GM12878 (cell line): ENCODE results near the gene LOX. TPM values are rescaled to one million over a fixed set of nuclear protein-coding genes. Genes with fewer than 3 reads are reported as not detected.

Source experiments
- ATAC-seq: fragments of 200-7000 bp; cut with Tn5 transposase; 3 replicates; pipeline ENCODE4 v1.9.1; 2020; ENCODE audit warnings: mild to moderate bottlenecking, moderate library complexity
- BruUV-seq: library from RNA; stranded (reverse); fragments of 400-500 nt; replicated peaks from 2 replicates; lab custom pipeline; 2021; lab: Mats Ljungman, UMichigan
- CTCF ChIA-PET: fragments of 300-600 bp; sonication (Branson Sonifier 250); formaldehyde crosslinking; extraction: SDS; loops from one replicate; lab custom pipeline; 2021; ENCODE audit warnings: inconsistent platforms; lab: Yijun Ruan, JAX
- POLR2A ChIA-PET: fragments of 350-600 bp; formaldehyde crosslinking; extraction: SDS; loops from one replicate; lab custom pipeline; 2021; ENCODE audit warnings: inconsistent platforms; lab: Charles Lee
- RAD21 ChIA-PET: fragments of 300-600 bp; sonication (Branson Sonifier 250); formaldehyde crosslinking; loops from one replicate; lab custom pipeline; 2023; ENCODE audit warnings: antibody characterized with exemption; ENCODE audit not compliant: unreplicated experiment; lab: Charles Lee
- SMC1A ChIA-PET: fragments of 300-600 bp; sonication (Branson Sonifier 250); formaldehyde crosslinking; loops from one replicate; lab custom pipeline; 2023; ENCODE audit not compliant: unreplicated experiment, uncharacterized antibody; lab: Charles Lee
- DNase-seq: peaks from one replicate; pipeline ENCODE4 v3.0.0-alpha.2; 2011; ENCODE audit warnings: low read depth, low spot score
- FAIRE-seq: peaks from 3 replicates; lab custom pipeline; 2011; peaks lifted over from hg19 to GRCh38; lab: Jason Lieb, UNC
- H2AFZ ChIP-seq: 2 replicates; pipeline ENCODE4 v1.6.0; 2011; ENCODE audit warnings: low read depth, low read length, control low read depth; ENCODE audit not compliant: control insufficient read depth
- H3K27ac ChIP-seq: 2 replicates; pipeline ENCODE4 v1.5.1; 2011; ENCODE audit warnings: control low read depth; ENCODE audit not compliant: control insufficient read depth, insufficient read depth
- H3K27me3 ChIP-seq, 2 experiments: replicated peaks in 1 of 2; 2 replicates each; pipeline versions ENCODE4 v1.6.0 to v1.6.1; 2011; ENCODE audit warnings: low read length in 1 of 2; ENCODE audit not compliant: control insufficient read depth in 2 of 2, insufficient read depth in 2 of 2
- H3K36me3 ChIP-seq, 2 experiments: 2 replicates each; pipeline ENCODE4 v1.5.1; 2011; ENCODE audit warnings: low read length in 1 of 2; ENCODE audit not compliant: control insufficient read depth in 2 of 2, insufficient read depth in 2 of 2
- H3K4me1 ChIP-seq: 2 replicates; pipeline ENCODE4 v1.6.1; 2011; ENCODE audit warnings: mild to moderate bottlenecking, low read length, moderate library complexity, mixed read lengths; ENCODE audit not compliant: control insufficient read depth, insufficient read depth
- H3K4me2 ChIP-seq: 2 replicates; pipeline ENCODE4 v1.6.0; 2011; ENCODE audit warnings: control low read depth; ENCODE audit not compliant: control insufficient read depth, insufficient read depth
- H3K4me3 ChIP-seq: fragments of 200-600 bp; sonication (generic); 2 replicates; pipeline ENCODE4 v1.5.1; 2016
- H3K79me2 ChIP-seq: 2 replicates; pipeline ENCODE4 v1.6.0; 2011; ENCODE audit warnings: low read length; ENCODE audit not compliant: control insufficient read depth, insufficient read depth
- H3K9ac ChIP-seq: 2 replicates; pipeline ENCODE4 v1.8.0; 2011; ENCODE audit warnings: low read length, control low read depth, mixed read lengths; ENCODE audit not compliant: control insufficient read depth, insufficient read depth
- H3K9me3 ChIP-seq: replicated peaks from 3 replicates; pipeline ENCODE4 v1.5.1; 2011; ENCODE audit warnings: mild to moderate bottlenecking, low read length; ENCODE audit not compliant: control insufficient read depth, insufficient read depth
- H4K20me1 ChIP-seq: 2 replicates; pipeline ENCODE4 v1.6.0; 2011; ENCODE audit not compliant: control insufficient read depth, insufficient read depth
- RAD21 ChIP-seq: IDR thresholded peaks from 2 replicates; pipeline ENCODE4 v1.6.1; 2011; ENCODE audit warnings: mild to moderate bottlenecking, low read depth, low read length, moderate library complexity; ENCODE audit not compliant: insufficient read depth
- SMC3 ChIP-seq: IDR thresholded peaks from 2 replicates; pipeline ENCODE4 v1.6.1; 2011; ENCODE audit warnings: low read length, improper control_type of control experiment, borderline replicate concordance
- ZNF384 ChIP-seq: IDR thresholded peaks from 2 replicates; pipeline ENCODE4 v1.6.1; 2012; ENCODE audit warnings: low read depth, mild to moderate bottlenecking, low read length, improper control_type of control experiment, borderline replicate concordance
- WGBS: methylation state at CpG from one replicate; pipeline ENCODE4 v1.1.6; 2016; ENCODE audit warnings: low lambda C conversion rate; ENCODE audit not compliant: insufficient replicate concordance, insufficient coverage; ENCODE audit errors: missing lambda C conversion rate; 5-methylcytosine and 5-hydroxymethylcytosine counted together
- in situ Hi-C: fragments of 300-500 bp; cut with MboI; formaldehyde crosslinking; loops from 9 replicates; pipeline ENCODE4 v1.14.3; 2018; ENCODE audit warnings: mixed read lengths
- intact Hi-C: fragments of 100-400 bp; cut with micrococcal nuclease; formaldehyde crosslinking; loops from one replicate; pipeline ENCODE4 v1.14.2; 2022; ENCODE audit not compliant: unreplicated experiment
- polyA plus RNA-seq, 11 experiments: library from polyadenylated mRNA; depleted of rRNA in 4 of 11; unstranded in 6 of 11; stranded (reverse) in 5 of 11; fragments of >200 nt; fragmentation: Nextera tagmentation in 4 of 11; fragmentation: Illumina TruSeq in 1 of 11; extraction: Ambion mirVana in 4 of 11; extraction: Trizol in 1 of 11; gene quantifications; 1 replicate in 1 of 11; 2 replicates in 10 of 11; pipeline versions ENCODE4 v1.2.1 to v1.2.3, GENCODE V29; 2011 to 2016; ENCODE audit warnings: inconsistent platforms in 2 of 11, missing spikeins in 2 of 11, low read depth in 1 of 11
- total RNA-seq, 4 experiments: library from RNA; depleted of rRNA in 3 of 4; stranded (reverse); fragments of >200 nt in 3 of 4; fragmentation: Illumina TruSeq in 1 of 4; extraction: Trizol in 1 of 4; gene quantifications; 2 replicates each; pipeline versions ENCODE4 v1.2.1 to v1.2.3, GENCODE V29; 2013 to 2021
- TF ChIP-seq, protein P1 (sequence below), 3 experiments: IDR thresholded peaks in 2 of 3; conservative IDR thresholded peaks in 1 of 3; 2 replicates each; pipeline ENCODE4 v1.5.1; 2011; ENCODE audit warnings: low read depth in 3 of 3, low read length in 3 of 3, mild to moderate bottlenecking in 3 of 3, control low read depth in 2 of 3, moderate library complexity in 2 of 3, inconsistent platforms in 1 of 3, mixed read lengths in 1 of 3; ENCODE audit not compliant: control insufficient read depth in 2 of 3, insufficient read depth in 1 of 3; ENCODE audit errors: extremely low read depth in 1 of 3

LOX gene
- total and polyA plus RNA-seq, 10 of the 15 experiments (the other 5 are each of a cell fraction or from before 2014, with no cell fraction given), result 0.03 to 0.69 (median 0.07) TPM; not detected in 1

DNA sequence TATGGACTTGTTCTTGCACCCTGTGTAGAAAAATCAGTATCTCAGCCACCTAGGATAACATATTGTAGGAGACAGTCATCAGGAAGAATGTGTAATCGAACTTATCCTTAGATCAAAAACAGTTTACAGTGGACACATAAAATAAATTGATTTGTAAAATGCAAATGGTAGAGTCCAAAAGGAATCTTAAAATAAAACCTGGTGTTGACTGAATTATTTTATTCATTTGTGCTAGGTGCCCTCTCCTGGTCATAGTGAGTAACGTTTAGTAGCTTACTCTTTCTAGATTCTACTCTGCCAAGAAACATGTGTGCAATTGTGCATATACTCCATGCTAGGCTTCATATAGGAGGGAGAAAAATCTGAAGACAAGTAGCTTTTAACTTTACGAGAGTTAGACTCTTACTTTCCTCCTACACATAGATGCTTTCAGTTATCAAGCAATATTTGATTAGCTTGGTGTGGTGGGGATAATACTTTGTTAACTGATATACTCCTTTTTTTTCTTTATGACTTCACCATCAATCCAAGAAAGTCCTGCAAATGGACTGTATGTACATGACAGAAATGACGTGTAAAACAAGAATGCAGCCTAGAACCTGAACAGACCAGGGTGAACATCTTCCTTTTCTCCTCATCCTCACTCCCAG is 23.7 kb upstream of the LOX start:
- CTCF ChIA-PET, result interaction anchor here (0.7 to 3.0 kb wide), 18 partner anchors 9 to 430 kb away, joined by 3 to 15 read pairs (median 5); partner anchors contain the start of gene SRFBP1
- peak; percentile 35 for FAIRE-seq
- Histone ChIP-seq H3K27me3 (no peaks in the 10 kb centered on the region), H3K4me2 (no peak overlapping the region), H3K79me2 (no peaks in the 10 kb centered on the region), H3K36me3 (no peaks in the 10 kb centered on the region), H3K27ac (no peak overlapping the region), H2AFZ (no peak overlapping the region), H4K20me1 (no peaks in the 10 kb centered on the region), H3K4me1 (no peaks in the 10 kb centered on the region), H3K9ac (no peak overlapping the region), H3K9me3 (no peaks in the 10 kb centered on the region), H3K4me3 (no peak overlapping the region)
- ATAC-seq, result peak; percentile 83
- in situ Hi-C loops, result no loop called here
- 1% methylated on average over 4 of the region's 4 CpGs for WGBS
- POLR2A ChIA-PET, result interaction anchor here (1.2 kb wide), 1 partner anchor 133 kb away, joined by 5 read pairs; no protein-coding TSS in a partner anchor
- SMC1A ChIA-PET, result interaction anchor here (0.6 to 1.4 kb wide), 5 partner anchors 9 to 548 kb away, joined by 3 to 11 read pairs (median 3); no protein-coding TSS in a partner anchor
- no peak for DNase-seq
- RAD21 ChIA-PET, result interaction anchor here (0.6 to 2.1 kb wide), 9 partner anchors 10 to 1843 kb away, joined by 3 to 12 read pairs (median 3); no protein-coding TSS in a partner anchor
- BruUV-seq, result no TSS peak
- intact Hi-C loops, result loop anchor here (2.0 kb wide), 1 partner anchor 135 kb away; no protein-coding TSS in a partner anchor
- TF ChIP-seq, protein P1, sequence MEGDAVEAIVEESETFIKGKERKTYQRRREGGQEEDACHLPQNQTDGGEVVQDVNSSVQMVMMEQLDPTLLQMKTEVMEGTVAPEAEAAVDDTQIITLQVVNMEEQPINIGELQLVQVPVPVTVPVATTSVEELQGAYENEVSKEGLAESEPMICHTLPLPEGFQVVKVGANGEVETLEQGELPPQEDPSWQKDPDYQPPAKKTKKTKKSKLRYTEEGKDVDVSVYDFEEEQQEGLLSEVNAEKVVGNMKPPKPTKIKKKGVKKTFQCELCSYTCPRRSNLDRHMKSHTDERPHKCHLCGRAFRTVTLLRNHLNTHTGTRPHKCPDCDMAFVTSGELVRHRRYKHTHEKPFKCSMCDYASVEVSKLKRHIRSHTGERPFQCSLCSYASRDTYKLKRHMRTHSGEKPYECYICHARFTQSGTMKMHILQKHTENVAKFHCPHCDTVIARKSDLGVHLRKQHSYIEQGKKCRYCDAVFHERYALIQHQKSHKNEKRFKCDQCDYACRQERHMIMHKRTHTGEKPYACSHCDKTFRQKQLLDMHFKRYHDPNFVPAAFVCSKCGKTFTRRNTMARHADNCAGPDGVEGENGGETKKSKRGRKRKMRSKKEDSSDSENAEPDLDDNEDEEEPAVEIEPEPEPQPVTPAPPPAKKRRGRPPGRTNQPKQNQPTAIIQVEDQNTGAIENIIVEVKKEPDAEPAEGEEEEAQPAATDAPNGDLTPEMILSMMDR (IDR thresholded peaks at IDR 0.05 in 2 of 3, conservative IDR thresholded peaks at IDR 0.05 in 1 of 3; ENCODE audit: control insufficient read depth in 2 of 3, extremely low read depth in 1 of 3, insufficient read depth in 1 of 3, low read depth in 3 of 3, low read length in 3 of 3), result peak; percentile 47 to 54 (median 50)
- TF ChIP-seq ZNF384 (no peak), SMC3 (peak; percentile 45; the same call in 1 of the 2 replicates), RAD21 (peak; percentile 75)
